ENCODE measurements around the gene PSKH1.

GRCh38 chr16:67914758-67915495 lies 21.9 kb downstream of the PSKH1 start:
- no peak for TF ChIP-seq POLR2A (IDR thresholded peaks at IDR 0.05)
- TF ChIP-seq, protein P1, sequence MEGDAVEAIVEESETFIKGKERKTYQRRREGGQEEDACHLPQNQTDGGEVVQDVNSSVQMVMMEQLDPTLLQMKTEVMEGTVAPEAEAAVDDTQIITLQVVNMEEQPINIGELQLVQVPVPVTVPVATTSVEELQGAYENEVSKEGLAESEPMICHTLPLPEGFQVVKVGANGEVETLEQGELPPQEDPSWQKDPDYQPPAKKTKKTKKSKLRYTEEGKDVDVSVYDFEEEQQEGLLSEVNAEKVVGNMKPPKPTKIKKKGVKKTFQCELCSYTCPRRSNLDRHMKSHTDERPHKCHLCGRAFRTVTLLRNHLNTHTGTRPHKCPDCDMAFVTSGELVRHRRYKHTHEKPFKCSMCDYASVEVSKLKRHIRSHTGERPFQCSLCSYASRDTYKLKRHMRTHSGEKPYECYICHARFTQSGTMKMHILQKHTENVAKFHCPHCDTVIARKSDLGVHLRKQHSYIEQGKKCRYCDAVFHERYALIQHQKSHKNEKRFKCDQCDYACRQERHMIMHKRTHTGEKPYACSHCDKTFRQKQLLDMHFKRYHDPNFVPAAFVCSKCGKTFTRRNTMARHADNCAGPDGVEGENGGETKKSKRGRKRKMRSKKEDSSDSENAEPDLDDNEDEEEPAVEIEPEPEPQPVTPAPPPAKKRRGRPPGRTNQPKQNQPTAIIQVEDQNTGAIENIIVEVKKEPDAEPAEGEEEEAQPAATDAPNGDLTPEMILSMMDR (IDR thresholded peaks at IDR 0.05), result no peak

Data from testis (tissue), 2 donors.